ENCODE measurements around the gene TNFRSF8.

DNA sequence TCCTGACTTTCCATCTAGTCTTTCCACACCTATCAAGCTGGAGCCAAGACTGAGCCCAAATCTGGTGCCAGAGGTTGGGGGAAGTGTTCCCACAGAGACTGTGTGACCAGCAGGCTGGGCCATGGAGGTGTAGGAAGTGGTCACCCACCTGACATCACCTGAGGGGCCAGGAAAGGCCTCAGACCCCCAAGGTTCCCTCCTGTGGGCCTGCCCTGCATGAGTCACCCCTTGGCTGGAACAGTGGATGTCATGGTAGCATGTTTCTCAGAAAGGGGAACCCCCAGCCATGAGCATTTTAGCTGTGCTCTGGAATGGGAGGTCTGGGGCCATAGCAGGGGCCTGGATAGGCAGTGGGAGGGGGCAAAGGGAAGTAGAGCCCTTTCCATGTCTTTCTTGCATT, 5.7 kb upstream of the TNFRSF8 start:
- TF ChIP-seq, protein P1, sequence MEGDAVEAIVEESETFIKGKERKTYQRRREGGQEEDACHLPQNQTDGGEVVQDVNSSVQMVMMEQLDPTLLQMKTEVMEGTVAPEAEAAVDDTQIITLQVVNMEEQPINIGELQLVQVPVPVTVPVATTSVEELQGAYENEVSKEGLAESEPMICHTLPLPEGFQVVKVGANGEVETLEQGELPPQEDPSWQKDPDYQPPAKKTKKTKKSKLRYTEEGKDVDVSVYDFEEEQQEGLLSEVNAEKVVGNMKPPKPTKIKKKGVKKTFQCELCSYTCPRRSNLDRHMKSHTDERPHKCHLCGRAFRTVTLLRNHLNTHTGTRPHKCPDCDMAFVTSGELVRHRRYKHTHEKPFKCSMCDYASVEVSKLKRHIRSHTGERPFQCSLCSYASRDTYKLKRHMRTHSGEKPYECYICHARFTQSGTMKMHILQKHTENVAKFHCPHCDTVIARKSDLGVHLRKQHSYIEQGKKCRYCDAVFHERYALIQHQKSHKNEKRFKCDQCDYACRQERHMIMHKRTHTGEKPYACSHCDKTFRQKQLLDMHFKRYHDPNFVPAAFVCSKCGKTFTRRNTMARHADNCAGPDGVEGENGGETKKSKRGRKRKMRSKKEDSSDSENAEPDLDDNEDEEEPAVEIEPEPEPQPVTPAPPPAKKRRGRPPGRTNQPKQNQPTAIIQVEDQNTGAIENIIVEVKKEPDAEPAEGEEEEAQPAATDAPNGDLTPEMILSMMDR (IDR thresholded peaks at IDR 0.05), result no peak
- no peak for TF ChIP-seq EZH2 (IDR thresholded peaks at IDR 0.05; ENCODE audit: borderline replicate concordance, insufficient read depth, low read depth, low read length, poor library complexity, severe bottlenecking)
